ENCODE results near the gene TCEAL3.

GRCh38 chrX:103560256-103560655 is 47.5 kb upstream of the TCEAL3 start:
- TF ChIP-seq CTCF (IDR thresholded peaks at IDR 0.05) (no peak), EP300 (IDR thresholded peaks at IDR 0.05) (no peak), POLR2AphosphoS5 (IDR thresholded peaks at IDR 0.05) (no peak)
